PC-3 (cell line): Measurements from ENCODE around the gene RHOBTB3.

Experiments used
- EZH2phosphoT487 ChIP-seq: fragments of 300-600 bp; sonication (generic); IDR thresholded peaks from 2 replicates; pipeline ENCODE4 v1.6.1; 2018; ENCODE audit warnings: mild to moderate bottlenecking, antibody characterized with exemption, low read length, borderline replicate concordance
- TF ChIP-seq, protein P1 (sequence below): fragments of 300-600 bp; sonication (generic); conservative IDR thresholded peaks from 2 replicates; pipeline ENCODE4 v1.5.1; 2017; ENCODE audit warnings: antibody characterized with exemption, low read depth, mild to moderate bottlenecking, low read length

DNA sequence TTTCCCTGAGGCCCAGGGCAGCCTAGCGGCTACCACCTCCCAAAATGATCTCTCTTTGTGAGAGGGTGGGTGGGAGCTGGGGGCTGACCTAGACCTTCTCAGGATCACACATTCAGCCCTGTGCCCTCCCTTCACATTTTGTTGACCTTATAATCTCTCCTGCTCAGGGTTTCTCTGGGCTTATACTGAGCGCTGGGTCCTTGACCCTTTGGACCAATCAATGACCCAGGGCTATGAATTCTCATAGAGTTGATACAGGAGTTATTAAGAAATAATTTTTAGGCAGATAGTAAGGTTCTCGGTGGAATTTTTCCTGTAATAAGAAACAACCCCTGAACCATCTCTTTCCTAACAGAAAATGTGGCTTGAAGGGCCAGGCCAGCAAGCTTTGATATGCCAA lies 69.4 kb downstream of the RHOBTB3 start:
- no peak for TF ChIP-seq EZH2phosphoT487
- TF ChIP-seq, protein P1, sequence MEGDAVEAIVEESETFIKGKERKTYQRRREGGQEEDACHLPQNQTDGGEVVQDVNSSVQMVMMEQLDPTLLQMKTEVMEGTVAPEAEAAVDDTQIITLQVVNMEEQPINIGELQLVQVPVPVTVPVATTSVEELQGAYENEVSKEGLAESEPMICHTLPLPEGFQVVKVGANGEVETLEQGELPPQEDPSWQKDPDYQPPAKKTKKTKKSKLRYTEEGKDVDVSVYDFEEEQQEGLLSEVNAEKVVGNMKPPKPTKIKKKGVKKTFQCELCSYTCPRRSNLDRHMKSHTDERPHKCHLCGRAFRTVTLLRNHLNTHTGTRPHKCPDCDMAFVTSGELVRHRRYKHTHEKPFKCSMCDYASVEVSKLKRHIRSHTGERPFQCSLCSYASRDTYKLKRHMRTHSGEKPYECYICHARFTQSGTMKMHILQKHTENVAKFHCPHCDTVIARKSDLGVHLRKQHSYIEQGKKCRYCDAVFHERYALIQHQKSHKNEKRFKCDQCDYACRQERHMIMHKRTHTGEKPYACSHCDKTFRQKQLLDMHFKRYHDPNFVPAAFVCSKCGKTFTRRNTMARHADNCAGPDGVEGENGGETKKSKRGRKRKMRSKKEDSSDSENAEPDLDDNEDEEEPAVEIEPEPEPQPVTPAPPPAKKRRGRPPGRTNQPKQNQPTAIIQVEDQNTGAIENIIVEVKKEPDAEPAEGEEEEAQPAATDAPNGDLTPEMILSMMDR: no peak
